Small intestine (tissue), 7 donors: ENCODE measurements around the gene SLC39A11. TPM values are rescaled to one million over a fixed set of nuclear protein-coding genes. Genes with fewer than 3 reads are reported as not detected.
A peak's percentile ranks its signal among the peaks of the same experiment; 100 is the strongest.

Experiments
- DNase-seq, 2 donors: peaks; one replicate each; pipeline versions ENCODE4 v3.0.0 to v3.0.0-alpha.2; 2013
- FAIRE-seq: peaks from 2 replicates; lab custom pipeline; 2012; peaks lifted over from hg19 to GRCh38; lab: Jason Lieb, UNC
- H3K27ac ChIP-seq, 3 donors: one replicate each; pipeline ENCODE4 v1.5.1; 2013; ENCODE audit warnings: low read length in 2 of 3, mild to moderate bottlenecking in 2 of 3, control low read depth in 1 of 3, inconsistent platforms in 1 of 3, low read depth in 1 of 3, moderate library complexity in 1 of 3
- H3K27me3 ChIP-seq, 3 donors: one replicate each; pipeline ENCODE4 v1.6.1; 2013; ENCODE audit warnings: low read length in 3 of 3, inconsistent platforms in 1 of 3; ENCODE audit not compliant: control insufficient read depth in 3 of 3, insufficient read depth in 3 of 3
- H3K36me3 ChIP-seq, 3 donors: one replicate each; pipeline ENCODE4 v1.6.1; 2013; ENCODE audit warnings: low read length in 3 of 3, inconsistent platforms in 1 of 3, low read depth in 1 of 3, mild to moderate bottlenecking in 1 of 3, moderate library complexity in 1 of 3; ENCODE audit not compliant: control insufficient read depth in 3 of 3, insufficient read depth in 2 of 3
- H3K4me1 ChIP-seq, 3 donors: one replicate each; pipeline ENCODE4 v1.6.1; 2013; ENCODE audit warnings: low read length in 2 of 3, inconsistent platforms in 1 of 3, low read depth in 1 of 3, mild to moderate bottlenecking in 1 of 3, moderate library complexity in 1 of 3; ENCODE audit not compliant: control insufficient read depth in 3 of 3, insufficient read depth in 2 of 3
- H3K4me3 ChIP-seq, 3 donors: one replicate each; pipeline ENCODE4 v1.5.1; 2013; ENCODE audit warnings: low read length in 3 of 3, control low read depth in 1 of 3, inconsistent platforms in 1 of 3, low read depth in 1 of 3, mild to moderate bottlenecking in 1 of 3, moderate library complexity in 1 of 3
- H3K9me3 ChIP-seq, 2 donors: one replicate each; pipeline ENCODE4 v1.6.1; 2013; ENCODE audit warnings: low read depth in 1 of 2, low read length in 1 of 2; ENCODE audit not compliant: control insufficient read depth in 2 of 2, insufficient read depth in 1 of 2
- WGBS, 3 donors: extraction: QIAGEN DNeasy Blood & Tissue Kit; methylation state at CpG; one replicate each; pipeline ENCODE4 v1.1.7; 2013; 5-methylcytosine and 5-hydroxymethylcytosine counted together
- polyA plus RNA-seq, 4 donors: library from polyadenylated mRNA; stranded (reverse) in 3 of 4; unstranded in 1 of 4; fragments of 200-250 nt in 3 of 4; fragments of 120-200 nt in 1 of 4; gene quantifications; one replicate each; pipeline versions ENCODE4 v1.2.1 to v1.2.3, GENCODE V29; 2013
- donor health status: healthy with polysubstance abuse.
- donor health status: control.
- donor health status: control.
- donor health status: Bipolar disorder and iron deficiency.
- donor health status: healthy.

The SLC39A11 gene
- polyA plus RNA-seq, 4 donors, result 2.7 to 53.7 (median 11.3) TPM

DNA sequence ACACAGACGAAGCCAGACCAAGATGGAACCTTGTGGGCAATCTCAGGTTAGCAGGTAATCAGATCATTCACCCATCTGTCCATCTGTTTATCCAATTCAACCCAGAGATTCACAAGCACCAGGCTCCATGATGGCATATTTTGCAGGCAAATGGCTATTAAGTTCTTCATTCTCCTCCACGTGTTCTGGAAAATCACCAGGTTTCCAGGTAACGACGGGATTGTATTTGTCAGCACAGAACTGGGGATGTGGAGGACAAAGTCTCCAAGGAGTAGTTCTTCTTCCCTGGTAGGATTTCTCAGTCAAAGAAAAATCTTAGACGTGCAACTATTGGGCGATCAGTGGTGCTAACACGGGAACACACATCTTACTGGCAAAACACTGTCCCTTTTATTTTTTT, 368.8 kb downstream of the SLC39A11 start:
- Histone ChIP-seq H3K36me3 (no peaks in the 10 kb centered on the region), H3K4me1 (no peaks in the 10 kb centered on the region), H3K9me3 (no peaks in the 10 kb centered on the region), H3K27me3 (no peaks in the 10 kb centered on the region), H3K27ac (no peak overlapping the region), H3K4me3 (no peak overlapping the region)
- FAIRE-seq (no peak), DNase-seq (peak; percentile 22 to 44)
- WGBS, 3 donors, result 59 to 84% (median 64%) methylated on average over 7 of the region's 7 CpGs

DNA sequence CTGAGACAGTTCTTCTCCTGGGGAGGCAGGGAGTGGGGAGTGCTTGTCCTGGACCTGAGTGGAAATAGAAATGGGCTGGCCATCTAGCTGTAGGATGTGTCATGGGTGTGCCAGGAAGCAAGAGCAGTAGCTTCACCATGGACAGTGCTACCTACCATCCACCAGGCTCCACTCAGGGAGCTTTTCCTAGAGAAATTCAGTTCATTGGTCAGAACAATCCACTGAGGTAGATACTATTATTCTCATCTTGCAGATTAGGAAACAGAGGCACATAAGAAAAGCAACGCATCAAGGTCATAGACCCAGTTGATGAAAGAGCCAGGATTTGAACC, 372.0 kb downstream of the SLC39A11 start:
- peaks cover 0 to 4% (median 0%) of the 10 kb centered on the region in 3 donors for H3K36me3 ChIP-seq
- peaks cover 0 to 3% (median 0%) of the 10 kb centered on the region in 3 donors for H3K4me1 ChIP-seq
- 95 to 100% (median 100%) methylated on average over 1 of the region's 1 CpG for WGBS, 3 donors
- no peak for FAIRE-seq
- DNase-seq, result no peak
- no peak overlapping the region for H3K4me3 ChIP-seq
- no peaks in the 10 kb centered on the region for H3K9me3 ChIP-seq
- no peaks in the 10 kb centered on the region for H3K27me3 ChIP-seq
- H3K27ac ChIP-seq, result no peak overlapping the region

DNA sequence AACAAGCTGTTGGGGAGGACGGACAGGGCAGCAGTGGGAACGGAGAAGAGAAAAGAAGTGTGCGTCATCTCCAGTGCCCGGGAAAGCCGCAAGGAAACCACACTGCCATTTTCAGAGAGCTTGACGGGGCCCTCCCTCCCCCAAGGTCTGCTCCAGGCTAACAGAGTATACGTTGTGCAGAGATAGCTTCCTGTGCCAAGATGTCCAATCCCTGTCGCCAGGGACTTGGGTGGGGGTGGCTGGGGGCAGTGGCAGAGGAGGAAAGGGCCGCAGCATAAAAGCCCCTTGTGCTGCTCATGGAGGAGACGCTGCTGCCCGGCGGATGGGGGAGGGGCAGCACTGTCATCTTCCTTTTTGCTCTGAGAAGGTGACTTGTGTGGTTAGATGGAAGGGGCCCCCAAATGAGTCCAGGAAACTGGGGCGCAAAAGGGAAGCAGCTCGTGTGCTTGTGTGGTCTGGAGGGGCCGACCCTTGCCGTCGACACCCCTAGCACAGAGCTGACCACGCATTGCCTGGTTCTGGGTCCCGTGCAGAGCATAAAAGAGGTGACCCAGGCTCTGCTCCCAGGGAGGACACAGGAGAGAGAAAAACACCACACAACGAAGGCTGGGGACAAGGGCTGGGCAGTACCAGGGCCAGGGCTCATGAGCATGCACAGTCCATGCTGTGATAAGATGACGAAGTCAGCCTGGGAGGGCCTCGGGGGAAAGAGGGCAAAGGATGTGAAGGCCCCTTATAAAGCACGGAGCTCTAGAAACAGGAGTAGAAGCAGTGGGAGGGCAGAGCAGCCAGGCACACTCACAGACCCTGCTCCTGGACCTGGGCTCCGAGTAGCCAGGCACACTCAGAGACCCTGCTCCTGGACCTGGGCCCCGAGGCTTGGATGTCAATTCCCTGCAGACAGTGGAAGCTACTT, 372.7 kb downstream of the SLC39A11 start:
- no peaks in the 10 kb centered on the region for H3K27me3 ChIP-seq
- H3K4me1 ChIP-seq, result peaks cover 0 to 3% (median 0%) of the 10 kb centered on the region in 3 donors
- H3K36me3 ChIP-seq, result peaks cover 0 to 4% (median 0%) of the 10 kb centered on the region in 3 donors
- WGBS, 3 donors, result 62 to 85% (median 68%) methylated on average over 24 to 25 of the region's 25 CpGs
- peak in 1 of 2 donors; percentile 24 for DNase-seq
- no peak overlapping the region for H3K27ac ChIP-seq
- no peak overlapping the region for H3K4me3 ChIP-seq
- H3K9me3 ChIP-seq, result no peaks in the 10 kb centered on the region
- FAIRE-seq, result no peak

DNA sequence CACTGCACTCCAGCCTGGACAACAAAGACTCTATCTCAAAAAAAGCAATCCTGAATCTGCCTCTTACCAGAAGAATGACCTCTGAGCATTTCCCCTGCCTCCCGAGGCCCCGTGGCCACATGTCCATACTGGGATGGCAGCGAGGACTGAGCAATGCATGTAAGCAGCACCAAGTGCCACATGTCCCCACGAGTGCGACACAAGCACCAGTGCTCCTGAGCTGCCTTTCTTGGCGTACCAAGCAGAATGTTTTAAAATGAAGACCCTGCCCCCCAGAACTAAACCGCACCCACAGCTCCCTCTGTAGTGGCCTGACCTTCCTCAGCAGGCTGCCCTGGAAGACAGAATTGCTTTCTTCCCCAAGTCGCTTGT, 373.3 kb downstream of the SLC39A11 start:
- no peaks in the 10 kb centered on the region for H3K27me3 ChIP-seq
- FAIRE-seq, result no peak
- 77 to 95% (median 83%) methylated on average over 8 of the region's 8 CpGs for WGBS, 3 donors

DNA sequence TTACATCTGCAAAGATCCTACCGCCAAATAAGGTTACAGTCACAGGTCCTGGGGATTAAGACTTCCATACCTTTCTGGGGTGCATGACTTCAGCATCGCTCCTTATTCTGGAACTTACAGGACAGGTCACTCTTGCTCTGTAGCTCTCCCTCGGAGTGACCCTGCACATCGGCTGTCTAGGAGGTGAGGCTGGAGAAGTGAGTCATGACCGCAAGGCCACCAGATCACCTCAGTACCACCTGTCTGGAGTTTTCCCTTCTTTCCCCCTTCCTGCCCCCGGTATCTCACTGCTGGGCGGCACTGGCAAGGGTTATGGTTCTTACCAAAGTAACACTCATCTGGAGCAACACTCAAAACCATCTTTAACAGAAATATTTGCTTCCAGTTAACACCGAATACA, 374.8 kb downstream of the SLC39A11 start:
- FAIRE-seq (no peak), DNase-seq (no peak)
- Histone ChIP-seq H3K36me3 (peaks cover 0 to 4% (median 0%) of the 10 kb centered on the region in 3 donors), H3K27ac (no peak overlapping the region), H3K9me3 (no peaks in the 10 kb centered on the region), H3K27me3 (no peaks in the 10 kb centered on the region), H3K4me1 (peaks cover 0 to 3% (median 0%) of the 10 kb centered on the region in 3 donors), H3K4me3 (no peak overlapping the region)
- 89 to 94% (median 93%) methylated on average over 8 of the region's 8 CpGs for WGBS, 3 donors

More for the DNA sequence above, 373.3 kb downstream of the SLC39A11 start:
- no peak overlapping the region for H3K27ac ChIP-seq
- DNase-seq, result no peak
- H3K36me3 ChIP-seq, result peaks cover 0 to 4% (median 0%) of the 10 kb centered on the region in 3 donors
- H3K4me3 ChIP-seq, result no peak overlapping the region
- no peaks in the 10 kb centered on the region for H3K9me3 ChIP-seq
- H3K4me1 ChIP-seq, result peaks cover 0 to 3% (median 0%) of the 10 kb centered on the region in 3 donors

DNA sequence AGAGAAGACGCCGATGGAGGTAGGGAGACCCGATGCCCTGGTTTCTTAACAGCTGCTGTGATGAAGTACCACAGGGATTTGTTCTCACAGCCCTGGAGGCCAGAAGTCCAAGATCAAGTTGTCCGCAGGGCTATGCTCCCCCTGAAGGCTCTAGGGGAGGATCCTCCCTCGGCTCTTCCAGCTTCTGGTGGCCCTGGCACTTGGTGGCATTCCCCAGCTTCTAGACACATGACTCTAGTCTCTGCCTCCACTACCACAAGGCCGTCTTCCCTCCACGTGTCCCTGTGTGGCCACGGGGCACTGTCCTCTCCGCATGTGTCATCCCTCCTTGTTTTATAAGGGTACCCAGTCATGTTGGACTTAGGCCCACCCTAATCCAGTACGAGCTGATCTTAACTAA, 375.2 kb downstream of the SLC39A11 start:
- H3K27ac ChIP-seq, result no peak overlapping the region
- FAIRE-seq (no peak), DNase-seq (no peak)
- H3K4me1 ChIP-seq, result peaks cover 0 to 3% (median 0%) of the 10 kb centered on the region in 3 donors
- 87 to 90% (median 88%) methylated on average over 10 of the region's 10 CpGs for WGBS, 3 donors
- H3K9me3 ChIP-seq, result no peaks in the 10 kb centered on the region
- peaks cover 0 to 4% (median 0%) of the 10 kb centered on the region in 3 donors for H3K36me3 ChIP-seq
- no peaks in the 10 kb centered on the region for H3K27me3 ChIP-seq
- H3K4me3 ChIP-seq, result no peak overlapping the region

DNA sequence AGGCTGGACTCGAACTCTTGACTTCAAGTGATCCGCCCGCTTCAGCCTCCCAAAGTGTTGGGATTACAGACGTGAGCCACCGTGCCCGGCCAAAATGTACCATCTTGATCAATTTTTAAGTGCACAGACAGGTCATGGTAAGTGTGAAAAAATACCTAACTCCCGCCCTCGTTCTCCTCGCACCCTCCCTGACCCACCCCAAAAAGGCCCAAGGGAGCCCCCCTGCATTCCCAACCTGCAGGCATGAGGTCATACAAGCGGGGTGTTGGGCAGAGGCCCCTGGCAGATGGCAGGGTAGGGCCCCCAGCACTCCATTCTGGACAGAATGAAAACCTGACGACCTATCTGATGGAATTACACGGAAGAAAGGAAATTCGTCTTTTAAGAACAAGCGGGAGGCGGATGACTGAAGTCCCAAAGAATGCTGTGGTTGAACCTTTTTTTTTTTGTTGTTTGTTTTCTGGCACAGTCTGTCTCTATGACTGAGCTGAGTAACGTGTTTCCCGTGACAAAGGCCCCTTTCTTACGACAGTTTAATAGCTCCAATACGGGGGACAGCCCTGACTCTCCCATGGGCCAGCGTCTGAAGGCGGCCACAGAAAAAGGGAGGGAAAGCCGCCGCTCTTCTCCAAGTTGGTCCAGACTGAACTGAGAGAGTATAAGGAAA, 376.4 kb downstream of the SLC39A11 start:
- Histone ChIP-seq H3K27ac (peak overlapping the region in 1 of 3 donors; percentile 23), H3K4me3 (no peak overlapping the region), H3K9me3 (peaks cover 0 to 7% of the 10 kb centered on the region in 2 donors), H3K27me3 (no peaks in the 10 kb centered on the region), H3K36me3 (peaks cover 0 to 8% (median 0%) of the 10 kb centered on the region in 3 donors), H3K4me1 (peaks cover 0 to 3% (median 0%) of the 10 kb centered on the region in 3 donors)
- 69 to 90% (median 81%) methylated on average over 23 of the region's 23 CpGs for WGBS, 3 donors
- DNase-seq, result no peak
- FAIRE-seq, result no peak

DNA sequence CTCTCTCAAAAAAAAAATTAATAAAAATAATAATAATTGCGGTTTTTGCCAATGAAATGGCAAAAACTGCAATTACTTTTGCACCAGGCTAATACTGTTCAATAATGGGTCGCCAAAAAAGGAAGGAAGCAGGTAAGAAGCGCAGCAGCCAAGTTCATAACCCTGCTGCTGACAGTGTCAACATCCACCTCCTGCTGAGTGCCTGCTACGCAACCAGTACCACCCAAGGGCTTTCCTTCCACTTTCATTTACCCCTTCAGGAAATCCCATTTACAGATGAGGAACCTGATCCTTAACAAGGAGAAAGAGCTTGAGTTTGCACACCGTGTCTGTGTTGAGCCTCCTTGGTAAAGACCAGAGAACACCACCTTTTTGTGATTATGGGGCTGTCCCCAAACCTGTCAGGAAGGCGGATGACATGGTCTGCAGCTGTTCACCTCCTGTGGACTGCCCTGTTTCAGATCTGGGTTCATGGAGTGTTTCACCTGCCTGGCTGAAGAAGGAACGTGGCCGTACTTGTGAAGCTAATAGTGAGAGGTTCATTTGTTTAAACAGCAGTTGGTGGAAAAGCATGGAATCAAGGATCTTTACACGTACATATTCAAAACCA, 378.0 kb downstream of the SLC39A11 start:
- no peak overlapping the region for H3K4me3 ChIP-seq
- H3K36me3 ChIP-seq, result peaks cover 0 to 10% (median 0%) of the 10 kb centered on the region in 3 donors
- no peaks in the 10 kb centered on the region for H3K27me3 ChIP-seq
- DNase-seq, result no peak
- H3K27ac ChIP-seq, result no peak overlapping the region
- WGBS, 3 donors, result 78 to 86% (median 82%) methylated on average over 9 of the region's 9 CpGs
- H3K9me3 ChIP-seq, result peaks cover 0 to 14% of the 10 kb centered on the region in 2 donors
- FAIRE-seq, result no peak
- H3K4me1 ChIP-seq, result peaks cover 0 to 3% (median 0%) of the 10 kb centered on the region in 3 donors
